HepG2 (cell line): ENCODE data around the gene VPS13C. TPM values are rescaled to one million over a fixed set of nuclear protein-coding genes. Genes with fewer than 3 reads are reported as not detected.

Experiments used
- HDAC2 ChIP-seq: sonication (generic); formaldehyde crosslinking; IDR thresholded peaks from 2 replicates; pipeline ENCODE4 v1.4.0; 2020; ENCODE audit warnings: missing genetic modification reagents
- HOXA9 ChIP-seq: sonication (generic); formaldehyde crosslinking; IDR thresholded peaks from 2 replicates; pipeline ENCODE4 v1.8.1; 2022; ENCODE audit warnings: missing genetic modification reagents, mild to moderate bottlenecking, moderate library complexity, borderline replicate concordance
- JDP2 ChIP-seq: sonication (generic); formaldehyde crosslinking; IDR thresholded peaks from 2 replicates; pipeline ENCODE4 v1.8.1; 2022; ENCODE audit warnings: missing genetic modification reagents, borderline replicate concordance
- KDM3A ChIP-seq: IDR thresholded peaks from 2 replicates; pipeline ENCODE4 v1.6.1; 2018; ENCODE audit warnings: low read depth, missing compliant biosample characterization
- MTF1 ChIP-seq: sonication (generic); formaldehyde crosslinking; IDR thresholded peaks from 2 replicates; pipeline ENCODE4 v1.5.0; 2020; ENCODE audit warnings: missing genetic modification reagents
- NBN ChIP-seq: fragments of 450-650 bp; conservative IDR thresholded peaks from 2 replicates; pipeline ENCODE4 v1.6.1; 2017
- TARDBP ChIP-seq: sonication (generic); formaldehyde crosslinking; IDR thresholded peaks from 2 replicates; pipeline ENCODE4 v1.8.0; 2022; ENCODE audit warnings: mild to moderate bottlenecking, missing genetic modification reagents
- ZNF232 ChIP-seq: sonication (generic); formaldehyde crosslinking; IDR thresholded peaks from 2 replicates; pipeline ENCODE4 v1.4.0; 2020; ENCODE audit warnings: missing genetic modification reagents, borderline replicate concordance
- ZNF274 ChIP-seq: sonication (generic); formaldehyde crosslinking; IDR thresholded peaks from 2 replicates; pipeline ENCODE4 v1.5.1; 2020; ENCODE audit warnings: mild to moderate bottlenecking, missing genetic modification reagents
- ZSCAN12 ChIP-seq: sonication (generic); formaldehyde crosslinking; IDR thresholded peaks from 2 replicates; pipeline ENCODE4 v1.9.0; 2021; ENCODE audit warnings: mild to moderate bottlenecking, missing genetic modification reagents
- ZSCAN30 ChIP-seq: sonication (generic); formaldehyde crosslinking; IDR thresholded peaks from 2 replicates; pipeline ENCODE4 v1.5.0; 2020; ENCODE audit warnings: mild to moderate bottlenecking, missing genetic modification reagents
- polyA plus RNA-seq, 8 experiments: library from polyadenylated mRNA; depleted of rRNA in 3 of 8; stranded (reverse) in 7 of 8; unstranded in 1 of 8; fragments of >200 nt; fragmentation: Illumina TruSeq in 4 of 8; extraction: Trizol in 4 of 8; gene quantifications; 2 replicates each; pipeline versions ENCODE4 v1.2.1 to v1.2.3, GENCODE V29; 2011 to 2016; ENCODE audit warnings: low read depth in 4 of 8, missing spikeins in 1 of 8, mixed read lengths in 1 of 8; ENCODE audit not compliant: insufficient read depth in 1 of 8
- total RNA-seq, 5 experiments: library from RNA; depleted of rRNA; stranded (reverse); fragments of >200 nt; fragmentation: Illumina TruSeq; extraction: Trizol; gene quantifications; 2 replicates each; pipeline ENCODE4 v1.2.3, GENCODE V29; 2016; ENCODE audit warnings: low read depth in 1 of 5
- TF ChIP-seq, protein P1 (sequence below): sonication (generic); formaldehyde crosslinking; IDR thresholded peaks from 2 replicates; pipeline ENCODE4 v1.5.0; 2020; ENCODE audit warnings: missing genetic modification reagents
- TF ChIP-seq, protein P2 (sequence below): sonication (generic); formaldehyde crosslinking; IDR thresholded peaks from 2 replicates; pipeline ENCODE4 v1.4.0; 2020; ENCODE audit warnings: missing genetic modification reagents
- TF ChIP-seq, protein P3 (sequence below): sonication (generic); formaldehyde crosslinking; IDR thresholded peaks from 2 replicates; pipeline ENCODE4 v1.5.0; 2020; ENCODE audit warnings: mild to moderate bottlenecking, missing genetic modification reagents, moderate library complexity
- TF ChIP-seq, protein P4 (sequence below): sonication (generic); formaldehyde crosslinking; IDR thresholded peaks from 2 replicates; pipeline ENCODE4 v1.8.1; 2023; ENCODE audit warnings: mild to moderate bottlenecking, moderate library complexity, missing genetic modification reagents
- TF ChIP-seq, protein P5 (sequence below): sonication (generic); formaldehyde crosslinking; IDR thresholded peaks from 2 replicates; pipeline ENCODE4 v1.5.0; 2020; ENCODE audit warnings: mild to moderate bottlenecking, missing genetic modification reagents

The VPS13C gene
- total and polyA plus RNA-seq, 2 of the 13 experiments (the other 11 are each of a cell fraction or from before 2014, with no cell fraction given), result 10.9 to 26.8 TPM

DNA sequence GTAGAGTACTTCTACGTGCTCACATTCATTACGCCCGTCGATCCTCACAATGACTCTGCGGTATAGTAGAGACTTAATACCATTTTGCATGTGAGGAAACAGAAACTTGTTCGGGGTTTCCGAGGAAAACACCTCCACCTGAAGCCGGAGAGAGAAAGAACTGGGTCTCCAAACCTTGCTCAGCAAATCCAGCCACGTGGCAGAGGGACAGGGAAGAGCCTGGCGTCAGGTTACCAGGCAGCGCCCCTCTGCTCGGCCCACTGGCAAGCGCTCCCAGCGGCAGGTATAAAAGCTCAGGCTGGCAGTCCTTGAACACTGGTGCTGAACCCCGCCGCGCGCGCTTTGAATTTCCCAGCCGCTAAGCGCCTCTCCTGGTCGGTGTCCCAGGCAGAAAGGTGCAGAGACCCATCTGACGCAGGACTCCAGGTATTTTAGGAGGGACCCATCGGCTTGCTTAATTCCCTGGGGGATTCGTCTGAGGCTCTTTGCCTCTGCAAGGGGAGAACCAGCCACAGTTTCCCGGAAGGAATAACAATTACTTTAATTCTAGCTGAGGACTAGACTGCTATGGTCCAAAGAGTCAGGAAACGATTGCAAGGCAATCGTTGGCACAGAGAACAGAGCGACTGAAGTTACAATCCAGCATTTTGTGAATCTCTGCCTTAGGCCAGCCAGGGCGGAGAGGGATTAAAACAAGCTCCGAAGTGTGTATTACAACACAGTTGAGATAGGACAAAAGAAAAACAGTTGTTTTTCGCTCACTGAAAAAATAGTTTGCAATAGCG lies 6.6 kb upstream of the VPS13C start, which contains the start of gene C2CD4A (continued):
- TF ChIP-seq MTF1 (CRISPR knock-in tag) (no peak), ZSCAN30 (no peak), HOXA9 (0 out of 2 replicates have a peak, but pooled peaks have one; percentile 32), HDAC2 (CRISPR knock-in tag) (peak; percentile 49; the same call in 1 of the 2 replicates), JDP2 (CRISPR knock-in tag) (no peak), ZSCAN12 (CRISPR knock-in tag) (no peak), ZNF232 (CRISPR knock-in tag) (peak; percentile 79; the same call in 1 of the 2 replicates), NBN (no peak), ZNF274 (CRISPR knock-in tag) (no peak), KDM3A (CRISPR knock-in tag) (peak; percentile 67; the same call in 1 of the 2 replicates), TARDBP (peak; percentile 47; the same call in 1 of the 2 replicates)
- TF ChIP-seq, protein P1, sequence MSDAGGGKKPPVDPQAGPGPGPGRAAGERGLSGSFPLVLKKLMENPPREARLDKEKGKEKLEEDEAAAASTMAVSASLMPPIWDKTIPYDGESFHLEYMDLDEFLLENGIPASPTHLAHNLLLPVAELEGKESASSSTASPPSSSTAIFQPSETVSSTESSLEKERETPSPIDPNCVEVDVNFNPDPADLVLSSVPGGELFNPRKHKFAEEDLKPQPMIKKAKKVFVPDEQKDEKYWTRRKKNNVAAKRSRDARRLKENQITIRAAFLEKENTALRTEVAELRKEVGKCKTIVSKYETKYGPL (CRISPR knock-in tag), result no peak
- TF ChIP-seq, protein P2, sequence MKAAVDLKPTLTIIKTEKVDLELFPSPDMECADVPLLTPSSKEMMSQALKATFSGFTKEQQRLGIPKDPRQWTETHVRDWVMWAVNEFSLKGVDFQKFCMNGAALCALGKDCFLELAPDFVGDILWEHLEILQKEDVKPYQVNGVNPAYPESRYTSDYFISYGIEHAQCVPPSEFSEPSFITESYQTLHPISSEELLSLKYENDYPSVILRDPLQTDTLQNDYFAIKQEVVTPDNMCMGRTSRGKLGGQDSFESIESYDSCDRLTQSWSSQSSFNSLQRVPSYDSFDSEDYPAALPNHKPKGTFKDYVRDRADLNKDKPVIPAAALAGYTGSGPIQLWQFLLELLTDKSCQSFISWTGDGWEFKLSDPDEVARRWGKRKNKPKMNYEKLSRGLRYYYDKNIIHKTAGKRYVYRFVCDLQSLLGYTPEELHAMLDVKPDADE (CRISPR knock-in tag), result no peak
- TF ChIP-seq, protein P3, sequence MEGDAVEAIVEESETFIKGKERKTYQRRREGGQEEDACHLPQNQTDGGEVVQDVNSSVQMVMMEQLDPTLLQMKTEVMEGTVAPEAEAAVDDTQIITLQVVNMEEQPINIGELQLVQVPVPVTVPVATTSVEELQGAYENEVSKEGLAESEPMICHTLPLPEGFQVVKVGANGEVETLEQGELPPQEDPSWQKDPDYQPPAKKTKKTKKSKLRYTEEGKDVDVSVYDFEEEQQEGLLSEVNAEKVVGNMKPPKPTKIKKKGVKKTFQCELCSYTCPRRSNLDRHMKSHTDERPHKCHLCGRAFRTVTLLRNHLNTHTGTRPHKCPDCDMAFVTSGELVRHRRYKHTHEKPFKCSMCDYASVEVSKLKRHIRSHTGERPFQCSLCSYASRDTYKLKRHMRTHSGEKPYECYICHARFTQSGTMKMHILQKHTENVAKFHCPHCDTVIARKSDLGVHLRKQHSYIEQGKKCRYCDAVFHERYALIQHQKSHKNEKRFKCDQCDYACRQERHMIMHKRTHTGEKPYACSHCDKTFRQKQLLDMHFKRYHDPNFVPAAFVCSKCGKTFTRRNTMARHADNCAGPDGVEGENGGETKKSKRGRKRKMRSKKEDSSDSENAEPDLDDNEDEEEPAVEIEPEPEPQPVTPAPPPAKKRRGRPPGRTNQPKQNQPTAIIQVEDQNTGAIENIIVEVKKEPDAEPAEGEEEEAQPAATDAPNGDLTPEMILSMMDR (CRISPR knock-in tag), result peak; percentile 57
- TF ChIP-seq, protein P4, sequence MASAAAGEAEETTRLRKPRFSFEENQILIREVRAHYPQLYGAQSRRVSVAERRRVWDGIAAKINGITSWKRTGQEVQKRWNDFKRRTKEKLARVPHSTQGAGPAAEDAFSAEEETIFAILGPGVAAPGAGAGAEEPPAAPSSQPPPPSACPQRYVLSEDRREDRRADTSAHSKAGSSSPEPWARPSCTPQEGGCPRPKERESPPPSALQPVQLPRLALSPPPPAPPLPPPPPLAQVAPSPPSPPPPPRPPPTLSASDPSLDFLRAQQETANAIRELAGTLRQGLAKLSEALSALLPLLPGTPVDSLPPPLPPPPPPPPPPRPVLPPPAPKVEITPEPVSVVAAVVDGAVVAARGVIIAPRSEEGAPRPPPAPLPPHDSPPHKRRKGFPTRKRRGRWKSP (CRISPR knock-in tag), result peak; percentile 82
- TF ChIP-seq, protein P5, sequence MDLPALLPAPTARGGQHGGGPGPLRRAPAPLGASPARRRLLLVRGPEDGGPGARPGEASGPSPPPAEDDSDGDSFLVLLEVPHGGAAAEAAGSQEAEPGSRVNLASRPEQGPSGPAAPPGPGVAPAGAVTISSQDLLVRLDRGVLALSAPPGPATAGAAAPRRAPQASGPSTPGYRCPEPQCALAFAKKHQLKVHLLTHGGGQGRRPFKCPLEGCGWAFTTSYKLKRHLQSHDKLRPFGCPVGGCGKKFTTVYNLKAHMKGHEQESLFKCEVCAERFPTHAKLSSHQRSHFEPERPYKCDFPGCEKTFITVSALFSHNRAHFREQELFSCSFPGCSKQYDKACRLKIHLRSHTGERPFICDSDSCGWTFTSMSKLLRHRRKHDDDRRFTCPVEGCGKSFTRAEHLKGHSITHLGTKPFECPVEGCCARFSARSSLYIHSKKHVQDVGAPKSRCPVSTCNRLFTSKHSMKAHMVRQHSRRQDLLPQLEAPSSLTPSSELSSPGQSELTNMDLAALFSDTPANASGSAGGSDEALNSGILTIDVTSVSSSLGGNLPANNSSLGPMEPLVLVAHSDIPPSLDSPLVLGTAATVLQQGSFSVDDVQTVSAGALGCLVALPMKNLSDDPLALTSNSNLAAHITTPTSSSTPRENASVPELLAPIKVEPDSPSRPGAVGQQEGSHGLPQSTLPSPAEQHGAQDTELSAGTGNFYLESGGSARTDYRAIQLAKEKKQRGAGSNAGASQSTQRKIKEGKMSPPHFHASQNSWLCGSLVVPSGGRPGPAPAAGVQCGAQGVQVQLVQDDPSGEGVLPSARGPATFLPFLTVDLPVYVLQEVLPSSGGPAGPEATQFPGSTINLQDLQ (CRISPR knock-in tag), result no peak
